Gastroesophageal sphincter (tissue), 3 donors: ENCODE results near the gene TMEM217.

Experiments used
- POLR2A ChIP-seq, 2 donors: fragments of 450-650 bp; IDR thresholded peaks; one replicate each; pipeline ENCODE4 v1.6.1; 2017; ENCODE audit warnings: antibody characterized with exemption in 2 of 2, mild to moderate bottlenecking in 2 of 2, moderate library complexity in 1 of 2
- TF ChIP-seq, protein P1 (sequence below), 4 experiments: fragments of 200-600 bp in 2 of 4; fragments of 450-650 bp in 2 of 4; sonication (generic) in 1 of 4; IDR thresholded peaks; one replicate each; pipeline ENCODE4 v1.5.1; 2017 to 2019; ENCODE audit warnings: antibody characterized with exemption in 4 of 4, mild to moderate bottlenecking in 2 of 4, moderate library complexity in 2 of 4

DNA sequence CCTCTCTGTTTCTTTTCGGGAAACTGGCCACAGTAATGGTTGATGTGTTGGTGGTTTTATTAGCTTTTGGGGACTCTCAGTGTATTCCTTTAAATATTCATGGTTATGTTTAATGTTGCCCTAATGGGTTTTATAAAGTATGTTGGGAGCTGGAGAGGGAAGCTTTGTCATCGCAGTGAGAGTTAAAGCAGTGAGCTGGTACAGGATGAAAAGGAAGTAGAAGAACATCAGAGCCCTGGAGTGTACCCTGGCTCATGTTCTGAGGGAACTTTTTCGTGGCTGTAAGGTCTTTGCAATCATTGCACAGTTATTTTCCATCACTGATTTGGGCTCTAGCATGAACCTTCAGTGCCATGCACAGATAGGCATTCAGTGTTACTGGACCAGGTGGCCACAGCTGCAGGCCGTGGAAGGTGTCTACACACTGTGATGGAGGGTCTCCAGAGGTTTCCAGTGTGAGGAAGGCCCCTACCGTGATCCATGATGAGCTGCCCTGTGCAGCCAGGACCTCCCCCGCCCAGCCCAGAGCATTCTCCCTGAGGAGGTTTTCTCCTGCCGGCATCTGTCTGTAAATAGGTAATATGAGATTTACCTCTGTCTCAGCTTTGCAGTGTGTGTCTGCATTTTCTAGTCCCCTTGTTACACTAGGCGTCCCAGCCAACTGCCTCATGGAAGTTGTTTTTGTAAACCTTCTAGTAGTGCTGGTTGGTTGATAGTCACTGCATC, 22.4 kb upstream of the TMEM217 start:
- TF ChIP-seq POLR2A (IDR thresholded peaks at IDR 0.05) = no peak
- TF ChIP-seq, protein P1, sequence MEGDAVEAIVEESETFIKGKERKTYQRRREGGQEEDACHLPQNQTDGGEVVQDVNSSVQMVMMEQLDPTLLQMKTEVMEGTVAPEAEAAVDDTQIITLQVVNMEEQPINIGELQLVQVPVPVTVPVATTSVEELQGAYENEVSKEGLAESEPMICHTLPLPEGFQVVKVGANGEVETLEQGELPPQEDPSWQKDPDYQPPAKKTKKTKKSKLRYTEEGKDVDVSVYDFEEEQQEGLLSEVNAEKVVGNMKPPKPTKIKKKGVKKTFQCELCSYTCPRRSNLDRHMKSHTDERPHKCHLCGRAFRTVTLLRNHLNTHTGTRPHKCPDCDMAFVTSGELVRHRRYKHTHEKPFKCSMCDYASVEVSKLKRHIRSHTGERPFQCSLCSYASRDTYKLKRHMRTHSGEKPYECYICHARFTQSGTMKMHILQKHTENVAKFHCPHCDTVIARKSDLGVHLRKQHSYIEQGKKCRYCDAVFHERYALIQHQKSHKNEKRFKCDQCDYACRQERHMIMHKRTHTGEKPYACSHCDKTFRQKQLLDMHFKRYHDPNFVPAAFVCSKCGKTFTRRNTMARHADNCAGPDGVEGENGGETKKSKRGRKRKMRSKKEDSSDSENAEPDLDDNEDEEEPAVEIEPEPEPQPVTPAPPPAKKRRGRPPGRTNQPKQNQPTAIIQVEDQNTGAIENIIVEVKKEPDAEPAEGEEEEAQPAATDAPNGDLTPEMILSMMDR (IDR thresholded peaks at IDR 0.05) = no peak
